DOHH2 (cell line): ENCODE data around the gene ZBTB40.

Experiments
- H3F3A ChIP-seq: fragments of 200-600 bp; sonication (generic), shearing (Covaris generic); 2 replicates; pipeline ENCODE4 v1.6.0; 2016; ENCODE audit warnings: antibody characterized with exemption, mild to moderate bottlenecking; ENCODE audit not compliant: control insufficient read depth, insufficient read depth
- H3K27ac ChIP-seq: fragments of 200-600 bp; sonication (generic); 2 replicates; pipeline ENCODE4 v1.5.1; 2014; ENCODE audit warnings: low read depth, mild to moderate bottlenecking, low read length, moderate library complexity
- H3K27me3 ChIP-seq: fragments of 200-600 bp; sonication (generic); 2 replicates; pipeline ENCODE4 v1.6.1; 2014; ENCODE audit warnings: mild to moderate bottlenecking, low read length, mixed read lengths; ENCODE audit not compliant: control insufficient read depth
- H3K36me3 ChIP-seq: fragments of 200-600 bp; sonication (generic); 2 replicates; pipeline ENCODE4 v1.6.1; 2014; ENCODE audit warnings: mild to moderate bottlenecking, low read length, moderate library complexity, mixed read lengths; ENCODE audit not compliant: control insufficient read depth
- H3K4me1 ChIP-seq: fragments of 200-600 bp; sonication (generic); 2 replicates; pipeline ENCODE4 v1.6.1; 2014; ENCODE audit warnings: mild to moderate bottlenecking, low read length, mixed read lengths; ENCODE audit not compliant: control insufficient read depth
- H3K4me2 ChIP-seq: fragments of 200-600 bp; sonication (generic); 2 replicates; pipeline ENCODE4 v1.6.0; 2014; ENCODE audit warnings: mild to moderate bottlenecking, low read length, moderate library complexity
- H3K4me3 ChIP-seq: fragments of 200-600 bp; sonication (generic); 2 replicates; pipeline ENCODE4 v1.5.1; 2014; ENCODE audit warnings: mild to moderate bottlenecking, low read length, mixed read lengths
- H3K79me2 ChIP-seq: fragments of 200-600 bp; sonication (generic); 2 replicates; pipeline ENCODE4 v1.6.1; 2014; ENCODE audit warnings: mild to moderate bottlenecking, low read length, mixed read lengths; ENCODE audit not compliant: control insufficient read depth
- H3K9me2 ChIP-seq: fragments of 200-600 bp; sonication (generic); replicated peaks from 2 replicates; pipeline ENCODE4 v1.6.1; 2014; ENCODE audit warnings: mild to moderate bottlenecking, low read length, mixed read lengths; ENCODE audit not compliant: control insufficient read depth
- H3K9me3 ChIP-seq: fragments of 200-600 bp; sonication (generic); 2 replicates; pipeline ENCODE4 v1.6.1; 2014; ENCODE audit warnings: antibody characterized with exemption, low read length, mixed read lengths; ENCODE audit not compliant: control insufficient read depth, insufficient read depth
- H4K20me1 ChIP-seq: fragments of 200-600 bp; sonication (generic); 2 replicates; pipeline ENCODE4 v1.6.0; 2014; ENCODE audit warnings: low read depth, mild to moderate bottlenecking, antibody characterized with exemption, low read length, moderate library complexity; ENCODE audit not compliant: control insufficient read depth, insufficient read depth
- CTCF ChIP-seq: fragments of 200-600 bp; sonication (generic); IDR thresholded peaks from one replicate; pipeline ENCODE4 v1.5.1; 2014; ENCODE audit warnings: antibody characterized with exemption, mild to moderate bottlenecking, low read depth, low read length; ENCODE audit not compliant: poor library complexity, severe bottlenecking
- EZH2phosphoT487 ChIP-seq: fragments of 200-600 bp; sonication (generic); IDR thresholded peaks from 2 replicates; pipeline ENCODE4 v1.6.1; 2017; ENCODE audit warnings: borderline replicate concordance, mild to moderate bottlenecking, antibody characterized with exemption, low read length, moderate library complexity, mixed read lengths

Gene ZBTB40

GRCh38 chr1:22462928-22463327 lies 11.3 kb downstream of the ZBTB40 start:
- peaks cover 8% of the 10 kb centered on the region for H3K4me1 ChIP-seq
- peaks cover 87% of the 10 kb centered on the region for H3K79me2 ChIP-seq
- H3K36me3 ChIP-seq, result peaks cover 4% of the 10 kb centered on the region; the same call in 1 of the 2 replicates
- H3K27me3 ChIP-seq, result no peaks in the 10 kb centered on the region
- no peak overlapping the region for H3K27ac ChIP-seq
- no peaks in the 10 kb centered on the region for H3F3A ChIP-seq
- H3K4me3 ChIP-seq, result no peak overlapping the region
- H4K20me1 ChIP-seq, result no peaks in the 10 kb centered on the region
- TF ChIP-seq EZH2phosphoT487 (no peak), CTCF (no peak)
- no peak overlapping the region for H3K4me2 ChIP-seq
- peaks cover 16% of the 10 kb centered on the region for H3K9me3 ChIP-seq
- H3K9me2 ChIP-seq, result no peaks in the 10 kb centered on the region

DNA sequence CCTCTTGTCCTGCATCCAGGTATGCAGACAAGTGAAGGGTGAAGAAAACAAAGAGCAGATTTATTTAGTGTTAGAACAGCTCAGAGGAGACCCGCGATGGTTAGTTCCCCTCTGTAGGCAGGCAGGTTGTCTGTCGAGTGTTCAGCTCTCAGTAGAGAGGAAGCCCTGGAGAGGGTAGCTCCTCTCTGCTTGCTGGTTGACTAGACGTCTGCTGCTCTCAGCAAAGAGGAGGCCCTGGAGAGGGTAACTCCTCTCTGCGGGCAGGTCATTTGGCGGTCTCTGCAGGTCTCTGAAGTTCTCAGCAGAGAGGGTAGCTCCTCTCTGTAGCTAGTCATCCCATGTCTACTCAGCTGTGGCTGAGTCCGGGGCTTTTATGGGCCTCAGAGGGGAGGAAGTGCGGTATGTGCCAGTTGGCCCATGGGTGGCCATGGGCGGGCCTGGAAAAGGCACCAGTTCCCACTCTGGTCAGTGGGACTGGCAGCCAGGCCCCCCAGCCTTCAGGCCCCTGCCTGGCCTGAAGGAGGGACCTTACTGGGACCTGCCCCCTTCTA lies 13.4 kb downstream of the ZBTB40 start:
- TF ChIP-seq CTCF (no peak), EZH2phosphoT487 (no peak)

DNA sequence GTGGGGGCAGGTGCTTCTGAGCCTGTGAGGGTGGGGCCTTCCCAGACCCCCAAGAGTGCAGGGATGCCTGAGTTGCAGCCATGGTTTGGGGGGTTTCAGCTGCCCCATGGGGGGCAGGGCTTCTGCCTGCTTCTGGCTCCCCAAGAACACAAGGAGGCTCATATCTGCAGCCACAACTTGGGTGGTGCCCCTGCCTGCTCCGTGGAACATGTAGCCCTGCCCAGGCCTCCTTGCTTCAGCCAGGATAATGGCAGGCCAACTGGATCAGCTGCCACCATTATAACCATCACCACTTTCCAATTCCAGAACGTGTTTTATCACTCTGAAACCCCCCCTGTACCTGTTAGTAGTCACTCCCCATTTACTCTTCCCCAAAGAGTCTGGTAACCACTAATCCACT lies 14.0 kb downstream of the ZBTB40 start:
- Histone ChIP-seq H3K4me2 (no peak overlapping the region), H3F3A (no peaks in the 10 kb centered on the region), H3K79me2 (peaks cover 89% of the 10 kb centered on the region)

More for the DNA sequence above, 13.4 kb downstream of the ZBTB40 start:
- no peak overlapping the region for H3K4me3 ChIP-seq
- no peaks in the 10 kb centered on the region for H3K27me3 ChIP-seq
- H4K20me1 ChIP-seq, result no peaks in the 10 kb centered on the region
- peaks cover 16% of the 10 kb centered on the region for H3K9me3 ChIP-seq
- peaks cover 8% of the 10 kb centered on the region for H3K4me1 ChIP-seq
- no peaks in the 10 kb centered on the region for H3K9me2 ChIP-seq
- no peaks in the 10 kb centered on the region for H3F3A ChIP-seq
- H3K4me2 ChIP-seq, result no peak overlapping the region
- H3K36me3 ChIP-seq, result peaks cover 4% of the 10 kb centered on the region; the same call in 1 of the 2 replicates
- no peak overlapping the region for H3K27ac ChIP-seq
- H3K79me2 ChIP-seq, result peaks cover 87% of the 10 kb centered on the region

More for the DNA sequence above, 14.0 kb downstream of the ZBTB40 start:
- Histone ChIP-seq H4K20me1 (no peaks in the 10 kb centered on the region), H3K9me3 (peaks cover 16% of the 10 kb centered on the region), H3K27ac (no peak overlapping the region), H3K4me1 (peaks cover 8% of the 10 kb centered on the region), H3K27me3 (no peaks in the 10 kb centered on the region), H3K36me3 (peaks cover 4% of the 10 kb centered on the region; the same call in 1 of the 2 replicates), H3K9me2 (no peaks in the 10 kb centered on the region), H3K4me3 (no peak overlapping the region)
- no peak for TF ChIP-seq CTCF
- no peak for TF ChIP-seq EZH2phosphoT487
